ENCODE measurements around the gene CIC. TPM values are rescaled to one million over a fixed set of nuclear protein-coding genes. Genes with fewer than 3 reads are reported as not detected.
A peak's percentile ranks its signal among the peaks of the same experiment; 100 is the strongest.

CIC gene
- polyA plus RNA-seq, 1 donor (not counting 4 experiments of a cell fraction or from before 2014, with no cell fraction given): 3.1 TPM

DNA sequence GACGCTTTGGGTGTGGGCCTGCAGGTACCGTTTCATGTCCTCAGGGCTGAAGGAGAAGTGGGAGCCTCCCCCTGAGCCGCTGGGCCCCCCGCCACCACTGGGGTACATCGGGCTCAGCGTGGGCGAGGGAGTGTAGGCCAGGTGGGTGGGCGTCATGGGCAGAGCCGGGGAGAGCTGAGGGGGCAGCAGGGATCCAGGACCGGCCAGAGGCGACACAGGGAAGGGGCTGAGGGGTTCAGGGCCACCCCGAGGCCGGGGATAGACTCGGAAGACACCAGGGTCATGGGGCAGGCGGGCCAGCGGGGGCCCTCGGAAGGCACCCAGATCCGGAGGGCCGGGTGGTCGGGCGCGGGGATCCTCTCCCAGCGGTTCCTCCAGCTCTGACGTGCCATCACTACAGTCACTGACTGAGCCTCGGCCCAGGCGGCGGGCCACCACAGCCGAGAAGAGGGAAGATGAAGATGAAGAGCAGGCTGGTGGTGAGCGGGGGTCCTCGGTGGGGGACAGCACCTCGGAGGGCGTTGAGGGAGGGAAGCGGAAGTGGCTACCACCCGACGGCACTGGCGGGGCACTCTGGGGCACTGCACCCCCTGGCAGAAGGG lies 19.8 kb upstream of the CIC start:
- FAIRE-seq: no peak
- peaks cover 50% of the 10 kb centered on the region for H3K79me2 ChIP-seq (ENCODE audit: control insufficient read depth, insufficient read depth, low read length)

DNA sequence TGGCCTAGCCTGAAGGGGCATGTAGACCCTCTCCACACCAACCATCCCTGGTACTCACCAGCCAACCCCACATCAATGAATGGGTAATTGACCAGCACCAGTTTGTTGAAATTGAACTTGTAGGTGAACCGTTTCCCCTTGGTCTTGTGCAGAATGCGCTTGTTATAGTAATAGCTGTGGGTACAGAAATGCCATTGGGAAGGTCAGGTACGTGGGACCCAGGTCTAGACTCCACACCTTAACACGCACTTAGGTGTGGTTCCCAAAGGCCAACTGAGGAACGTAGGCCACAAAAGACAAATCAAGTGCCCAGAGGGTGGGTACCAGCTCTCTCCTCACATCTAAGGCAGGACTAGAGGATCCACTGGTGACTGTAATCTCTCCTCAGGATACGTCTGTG lies 19.3 kb upstream of the CIC start:
- Histone ChIP-seq H3K36me3 (ENCODE audit: control insufficient read depth in 2 of 2, extremely low read depth in 1 of 2, insufficient read depth in 2 of 2, low read length in 2 of 2) (peaks cover 18 to 28% of the 10 kb centered on the region in 2 experiments), H3K4me2 (ENCODE audit: control insufficient read depth, extremely low read depth, insufficient read depth, low read depth, low read length) (no peak overlapping the region), H4K20me1 (ENCODE audit: control insufficient read depth, extremely low read depth, insufficient read depth, low read length) (peaks cover 29% of the 10 kb centered on the region), H3K4me1 (ENCODE audit: control insufficient read depth, extremely low read depth, insufficient read depth, low read length) (peaks cover 40% of the 10 kb centered on the region), H3K9ac (ENCODE audit: control insufficient read depth, extremely low read depth, insufficient read depth, low read length) (peak overlapping the region; percentile 73), H3K9me1 (ENCODE audit: control insufficient read depth, extremely low read depth, insufficient read depth, low read length) (no peaks in the 10 kb centered on the region), H3K4me3 (ENCODE audit: control insufficient read depth in 2 of 3, extremely low read depth in 1 of 3, insufficient read depth in 2 of 3, low read depth in 1 of 3, low read length in 3 of 3) (no peak overlapping the region), H3K79me2 (ENCODE audit: control insufficient read depth, insufficient read depth, low read length) (peaks cover 55% of the 10 kb centered on the region), H3K27me3 (ENCODE audit: control insufficient read depth, extremely low read depth, insufficient read depth, low read length) (no peaks in the 10 kb centered on the region), H2AFZ (ENCODE audit: control insufficient read depth, low read length) (no peak overlapping the region), H3K9me3 (ENCODE audit: control insufficient read depth, low read depth, low read length) (no peaks in the 10 kb centered on the region), H3K27ac (ENCODE audit: control insufficient read depth, insufficient read depth, low read length) (peak overlapping the region; percentile 71)
- DNase-seq (ENCODE audit: low read depth, low spot score) (no peak), FAIRE-seq (no peak)
- dilution Hi-C loops (cut with MboI; ENCODE audit: extremely low pct_ligation_motif_present, low sequenced_read_pairs): no loop called here
- TF ChIP-seq CTCF (optimal IDR thresholded peaks at IDR 0.05 in 1 of 3, IDR thresholded peaks at IDR 0.05 in 1 of 3, conservative IDR thresholded peaks at IDR 0.05 in 1 of 3; ENCODE audit: extremely low read depth in 1 of 3, insufficient read depth in 2 of 3, low read length in 3 of 3) (no peak), EZH2 (IDR thresholded peaks at IDR 0.05; ENCODE audit: low read length) (no peak)

More for the DNA sequence above, 19.8 kb upstream of the CIC start:
- no peak overlapping the region for H3K9ac ChIP-seq (ENCODE audit: control insufficient read depth, extremely low read depth, insufficient read depth, low read length)
- no peaks in the 10 kb centered on the region for H3K9me1 ChIP-seq (ENCODE audit: control insufficient read depth, extremely low read depth, insufficient read depth, low read length)
- H3K27ac ChIP-seq (ENCODE audit: control insufficient read depth, insufficient read depth, low read length): no peak overlapping the region
- H3K27me3 ChIP-seq (ENCODE audit: control insufficient read depth, extremely low read depth, insufficient read depth, low read length): no peaks in the 10 kb centered on the region
- dilution Hi-C loops (cut with MboI; ENCODE audit: extremely low pct_ligation_motif_present, low sequenced_read_pairs): no loop called here
- H2AFZ ChIP-seq (ENCODE audit: control insufficient read depth, low read length): no peak overlapping the region
- H4K20me1 ChIP-seq (ENCODE audit: control insufficient read depth, extremely low read depth, insufficient read depth, low read length): peaks cover 29% of the 10 kb centered on the region
- H3K36me3 ChIP-seq (ENCODE audit: control insufficient read depth in 2 of 2, extremely low read depth in 1 of 2, insufficient read depth in 2 of 2, low read length in 2 of 2): peaks cover 18 to 28% of the 10 kb centered on the region in 2 experiments
- no peak for DNase-seq (ENCODE audit: low read depth, low spot score)
- no peaks in the 10 kb centered on the region for H3K9me3 ChIP-seq (ENCODE audit: control insufficient read depth, low read depth, low read length)
- TF ChIP-seq CTCF (optimal IDR thresholded peaks at IDR 0.05 in 1 of 3, IDR thresholded peaks at IDR 0.05 in 1 of 3, conservative IDR thresholded peaks at IDR 0.05 in 1 of 3; ENCODE audit: extremely low read depth in 1 of 3, insufficient read depth in 2 of 3, low read length in 3 of 3) (no peak), EZH2 (IDR thresholded peaks at IDR 0.05; ENCODE audit: low read length) (no peak)
- H3K4me1 ChIP-seq (ENCODE audit: control insufficient read depth, extremely low read depth, insufficient read depth, low read length): peaks cover 40% of the 10 kb centered on the region
- H3K4me3 ChIP-seq (ENCODE audit: control insufficient read depth in 2 of 3, extremely low read depth in 1 of 3, insufficient read depth in 2 of 3, low read depth in 1 of 3, low read length in 3 of 3): no peak overlapping the region
- no peak overlapping the region for H3K4me2 ChIP-seq (ENCODE audit: control insufficient read depth, extremely low read depth, insufficient read depth, low read depth, low read length)
